H1 (cell line): ENCODE results near the gene IMPDH1. TPM values are rescaled to one million over a fixed set of nuclear protein-coding genes. Genes with fewer than 3 reads are reported as not detected.

Experiments used
- CTCF ChIA-PET: fragments of 300-600 bp; sonication (Branson Sonifier 250); formaldehyde crosslinking; loops from one replicate; lab custom pipeline; 2021; ENCODE audit not compliant: partially characterized antibody; lab: Charles Lee
- POLR2A ChIA-PET: fragments of 300-600 bp; sonication (Branson Sonifier 250); formaldehyde crosslinking; loops from one replicate; lab custom pipeline; 2021; ENCODE audit warnings: inconsistent platforms; ENCODE audit not compliant: partially characterized antibody; lab: Charles Lee
- DNase-seq, 2 experiments: peaks; one replicate each; pipeline versions ENCODE4 v3.0.0 to v3.0.0-alpha.2; 2010 to 2022; ENCODE audit warnings: low spot score in 2 of 2, low read depth in 1 of 2, mixed read lengths in 1 of 2
- FAIRE-seq: peaks from 2 replicates; lab custom pipeline; 2011; peaks lifted over from hg19 to GRCh38; lab: Jason Lieb, UNC
- H2AFZ ChIP-seq: 2 replicates; pipeline ENCODE4 v1.8.1; 2012; ENCODE audit warnings: low read length, inconsistent platforms
- H2AK5ac ChIP-seq: 2 replicates; pipeline ENCODE4 v1.6.1; 2013; ENCODE audit warnings: low read depth, low read length
- H2BK120ac ChIP-seq: replicated peaks from 2 replicates; pipeline ENCODE3; 2013; ENCODE audit warnings: low read depth, low read length, inconsistent platforms
- H2BK12ac ChIP-seq: 2 replicates; pipeline ENCODE4 v1.6.1; 2013; ENCODE audit warnings: low read depth, low read length
- H2BK15ac ChIP-seq: 2 replicates; pipeline ENCODE4 v1.6.1; 2013; ENCODE audit warnings: low read length
- H2BK20ac ChIP-seq: 2 replicates; pipeline ENCODE4 v1.6.1; 2013; ENCODE audit warnings: low read length
- H2BK5ac ChIP-seq: 2 replicates; pipeline ENCODE4 v1.6.1; 2013; ENCODE audit warnings: low read depth, low read length
- H3K14ac ChIP-seq: 2 replicates; pipeline ENCODE4 v1.6.1; 2013; ENCODE audit warnings: inconsistent platforms; ENCODE audit not compliant: insufficient read length
- H3K18ac ChIP-seq: 2 replicates; pipeline ENCODE4 v1.6.1; 2013; ENCODE audit warnings: low read length; ENCODE audit errors: extremely low read depth
- H3K23ac ChIP-seq: 2 replicates; pipeline ENCODE4 v1.6.1; 2013; ENCODE audit warnings: inconsistent platforms; ENCODE audit not compliant: insufficient read length
- H3K23me2 ChIP-seq: 2 replicates; pipeline ENCODE4 v1.6.1; 2013; ENCODE audit warnings: low read depth, low read length
- H3K27ac ChIP-seq: 2 replicates; pipeline ENCODE4 v1.6.1; 2011; ENCODE audit warnings: low read depth, low read length, inconsistent platforms
- H3K27me3 ChIP-seq, 4 experiments: replicated peaks in 1 of 4; 1 replicate in 1 of 4; 2 replicates in 3 of 4; pipeline versions ENCODE4 v1.6.1 to v1.8.1; 2011 to 2013; ENCODE audit warnings: low read length in 3 of 4, mild to moderate bottlenecking in 3 of 4, inconsistent platforms in 2 of 4, mixed read lengths in 2 of 4, moderate library complexity in 1 of 4; ENCODE audit not compliant: control insufficient read depth in 3 of 4, insufficient read depth in 3 of 4; ENCODE audit errors: extremely low read depth in 1 of 4
- H3K36me3 ChIP-seq, 4 experiments: 2 replicates each; pipeline versions ENCODE4 v1.6.1 to v1.8.1; 2011 to 2013; ENCODE audit warnings: mild to moderate bottlenecking in 4 of 4, low read length in 3 of 4, moderate library complexity in 2 of 4, control low read depth in 1 of 4, inconsistent platforms in 1 of 4; ENCODE audit not compliant: insufficient read depth in 4 of 4, control insufficient read depth in 2 of 4
- H3K4ac ChIP-seq: replicated peaks from 2 replicates; pipeline ENCODE3; 2013; ENCODE audit warnings: low read length, low read depth, mixed read lengths, inconsistent platforms; ENCODE audit not compliant: insufficient read length
- H3K4me1 ChIP-seq, 4 experiments: replicated peaks in 1 of 4; 1 replicate in 1 of 4; 2 replicates in 3 of 4; pipeline versions ENCODE4 v1.6.1 to v1.8.1; 2011 to 2013; ENCODE audit warnings: low read length in 3 of 4, inconsistent platforms in 2 of 4, mixed read lengths in 1 of 4; ENCODE audit not compliant: insufficient read depth in 4 of 4, control insufficient read depth in 3 of 4
- H3K4me2 ChIP-seq, 2 experiments: 2 replicates each; pipeline versions ENCODE4 v1.6.1 to v1.8.1; 2011 to 2013; ENCODE audit warnings: low read depth in 2 of 2, low read length in 2 of 2, control low read depth in 1 of 2, inconsistent platforms in 1 of 2, mild to moderate bottlenecking in 1 of 2; ENCODE audit not compliant: insufficient read depth in 1 of 2
- H3K4me3 ChIP-seq, 4 experiments: fragments of 200-600, 300-600 bp in 1 of 4; sonication (generic), shearing (Covaris generic), sonication (Bioruptor Twin) in 1 of 4; 2 replicates each; pipeline versions ENCODE4 v1.5.1 to v1.8.1; 2011 to 2016; ENCODE audit warnings: low read length in 4 of 4, low read depth in 3 of 4, control low read depth in 2 of 4, inconsistent platforms in 2 of 4, mild to moderate bottlenecking in 2 of 4, mixed read lengths in 1 of 4, moderate library complexity in 1 of 4; ENCODE audit not compliant: insufficient read depth in 2 of 4; ENCODE audit errors: extremely low read depth in 1 of 4
- H3K56ac ChIP-seq: replicated peaks from 2 replicates; pipeline ENCODE3; 2013; ENCODE audit warnings: low read depth, mild to moderate bottlenecking, mixed read lengths, low read length, inconsistent platforms; ENCODE audit not compliant: insufficient read length
- H3K79me1 ChIP-seq: 2 replicates; pipeline ENCODE4 v1.6.1; 2013; ENCODE audit warnings: low read depth, low read length, control low read depth
- H3K79me2 ChIP-seq, 2 experiments: 2 replicates each; pipeline versions ENCODE4 v1.6.1 to v1.8.1; 2012 to 2013; ENCODE audit warnings: low read length in 2 of 2, mild to moderate bottlenecking in 2 of 2, inconsistent platforms in 1 of 2; ENCODE audit not compliant: insufficient read depth in 2 of 2, control insufficient read depth in 1 of 2
- H3K9ac ChIP-seq, 4 experiments: replicated peaks in 1 of 4; 1 replicate in 1 of 4; 2 replicates in 3 of 4; pipeline versions ENCODE4 v1.6.1 to v1.8.1; 2011 to 2013; ENCODE audit warnings: low read depth in 3 of 4, low read length in 3 of 4, control low read depth in 2 of 4, mild to moderate bottlenecking in 2 of 4, moderate library complexity in 2 of 4, inconsistent platforms in 1 of 4; ENCODE audit errors: extremely low read depth in 1 of 4
- H3K9me3 ChIP-seq, 2 experiments: 2 replicates each; pipeline versions ENCODE4 v1.6.1 to v1.8.1; 2012 to 2013; ENCODE audit warnings: mild to moderate bottlenecking in 2 of 2, moderate library complexity in 2 of 2, control low read depth in 1 of 2, inconsistent platforms in 1 of 2, low read depth in 1 of 2, low read length in 1 of 2, mixed read lengths in 1 of 2; ENCODE audit not compliant: insufficient read depth in 2 of 2
- H4K20me1 ChIP-seq, 2 experiments: replicated peaks in 1 of 2; 2 replicates each; pipeline versions ENCODE3 to v1.8.1; 2011 to 2013; ENCODE audit warnings: inconsistent platforms in 2 of 2, low read length in 2 of 2, mild to moderate bottlenecking in 1 of 2; ENCODE audit not compliant: insufficient read depth in 2 of 2, control insufficient read depth in 1 of 2
- H4K5ac ChIP-seq: 2 replicates; pipeline ENCODE4 v1.6.1; 2013; ENCODE audit warnings: low read length, low read depth, mixed read lengths, inconsistent platforms; ENCODE audit not compliant: insufficient read length
- H4K8ac ChIP-seq: 2 replicates; pipeline ENCODE4 v1.8.0; 2013; ENCODE audit warnings: mild to moderate bottlenecking, moderate library complexity, low read length, inconsistent platforms; ENCODE audit not compliant: insufficient read depth; ENCODE audit errors: extremely low read depth
- H4K91ac ChIP-seq: replicated peaks from 2 replicates; pipeline ENCODE3; 2013; ENCODE audit warnings: low read length, mixed read lengths, inconsistent platforms; ENCODE audit not compliant: insufficient read length
- ATF3 ChIP-seq: IDR thresholded peaks from 2 replicates; pipeline ENCODE4 v1.6.1; 2011; ENCODE audit warnings: low read depth, mild to moderate bottlenecking, low read length; ENCODE audit not compliant: insufficient read depth
- CTBP2 ChIP-seq: IDR thresholded peaks from 2 replicates; pipeline ENCODE4 v1.7.0; 2011; ENCODE audit warnings: borderline replicate concordance, mild to moderate bottlenecking, moderate library complexity, mixed read lengths, low read length; ENCODE audit not compliant: insufficient read depth, insufficient read length
- EGR1 ChIP-seq: IDR thresholded peaks from 2 replicates; pipeline ENCODE4 v1.6.1; 2011; ENCODE audit warnings: low read depth, low read length, borderline replicate concordance
- EP300 ChIP-seq, 2 experiments: IDR thresholded peaks; 1 replicate in 1 of 2; 2 replicates in 1 of 2; pipeline ENCODE4 v1.6.1; 2011 to 2012; ENCODE audit warnings: low read depth in 2 of 2, low read length in 2 of 2, mild to moderate bottlenecking in 2 of 2, borderline replicate concordance in 1 of 2, inconsistent platforms in 1 of 2, moderate library complexity in 1 of 2
- KDM4A ChIP-seq: IDR thresholded peaks from one replicate; pipeline ENCODE4 v1.7.1; 2012; ENCODE audit warnings: low read depth, mild to moderate bottlenecking, moderate library complexity, low read length, inconsistent platforms; ENCODE audit not compliant: severe bottlenecking
- MAX ChIP-seq: IDR thresholded peaks from 2 replicates; pipeline ENCODE4 v1.6.1; 2012; ENCODE audit warnings: inconsistent platforms
- POLR2AphosphoS5 ChIP-seq: IDR thresholded peaks from 2 replicates; pipeline ENCODE4 v1.6.1; 2011; ENCODE audit warnings: low read depth, low read length
- RNF2 ChIP-seq: fragments of 200-900, 300-1000 bp; sonication (generic); IDR thresholded peaks from 2 replicates; pipeline ENCODE4 v1.7.1; 2016; ENCODE audit warnings: borderline replicate concordance, low read depth, mild to moderate bottlenecking, antibody characterized with exemption, low read length; ENCODE audit not compliant: poor library complexity, severe bottlenecking; ENCODE audit errors: missing control alignments
- WGBS, 2 experiments: shearing (Covaris generic) in 1 of 2; methylation state at CpG; one replicate each; pipeline versions ENCODE4 v1.1.6 to v1.1.7; 2013 to 2015; ENCODE audit warnings: low lambda C conversion rate in 2 of 2, mixed read lengths in 2 of 2, inconsistent platforms in 1 of 2, low coverage in 1 of 2, missing lambda C conversion rate in 1 of 2; ENCODE audit not compliant: insufficient replicate concordance in 2 of 2, insufficient coverage in 1 of 2, insufficient read length in 1 of 2; ENCODE audit errors: extremely low coverage in 1 of 2, missing lambda C conversion rate in 1 of 2; 5-methylcytosine and 5-hydroxymethylcytosine counted together
- polyA plus RNA-seq, 7 experiments: library from polyadenylated mRNA; depleted of rRNA in 3 of 7; stranded (reverse) in 5 of 7; unstranded in 2 of 7; fragments of >200 nt in 5 of 7; fragments of 200-250 nt in 2 of 7; gene quantifications; 1 replicate in 5 of 7; 2 replicates in 1 of 7; 4 replicates in 1 of 7; pipeline versions ENCODE4 v1.2.1 to v1.2.3, GENCODE V29; 2011 to 2013; ENCODE audit warnings: missing spikeins in 2 of 7, mixed read lengths in 2 of 7
- total RNA-seq: library from RNA; stranded (reverse); fragmentation: NEBNext Ultra II Directional; extraction: Animal tissue kit (Norgen Biotek cat#: 25700); gene quantifications from 2 replicates; pipeline ENCODE4 v1.2.1, GENCODE V29; 2021

The IMPDH1 gene
- total and polyA plus RNA-seq, 2 of the 8 experiments (the other 6 are each of a cell fraction or from before 2014, with no cell fraction given) = 45.8 TPM

GRCh38 chr7:128398016-128398840 lies 11.6 kb downstream of the IMPDH1 start:
- H2BK15ac ChIP-seq = no peak overlapping the region
- no peak overlapping the region for H3K4ac ChIP-seq
- no peak overlapping the region for H2BK20ac ChIP-seq
- no peak overlapping the region for H2BK12ac ChIP-seq
- FAIRE-seq = no peak
- no peaks in the 10 kb centered on the region for H3K79me2 ChIP-seq
- no peak overlapping the region for H3K4me3 ChIP-seq
- H3K27ac ChIP-seq = no peak overlapping the region
- DNase-seq = peak in 1 of 2 experiments; percentile 92
- H3K56ac ChIP-seq = no peak overlapping the region
- H3K18ac ChIP-seq = no peak overlapping the region
- no peaks in the 10 kb centered on the region for H3K23me2 ChIP-seq
- no peaks in the 10 kb centered on the region for H4K20me1 ChIP-seq
- no peak overlapping the region for H3K4me2 ChIP-seq
- no peaks in the 10 kb centered on the region for H3K9me3 ChIP-seq
- H2AK5ac ChIP-seq = no peak overlapping the region
- POLR2A ChIA-PET = interaction anchor here (0.8 to 1.7 kb wide), 3 partner anchors 9 to 18 kb away, joined by 3 to 4 read pairs (median 3); no protein-coding TSS in a partner anchor
- no peak overlapping the region for H4K91ac ChIP-seq
- no peaks in the 10 kb centered on the region for H3K4me1 ChIP-seq
- H3K23ac ChIP-seq = no peak overlapping the region
- no peaks in the 10 kb centered on the region for H3K27me3 ChIP-seq
- no peak overlapping the region for H2BK120ac ChIP-seq
- no peak overlapping the region for H2AFZ ChIP-seq
- no peak overlapping the region for H4K8ac ChIP-seq
- H2BK5ac ChIP-seq = no peak overlapping the region
- H3K36me3 ChIP-seq = peaks cover 0 to 3% (median 2%) of the 10 kb centered on the region in 4 experiments; a peak in 4 of 8 replicates
- H4K5ac ChIP-seq = no peak overlapping the region
- no peak overlapping the region for H3K14ac ChIP-seq
- H3K9ac ChIP-seq = no peak overlapping the region
- 78% methylated on average over 16 of the region's 16 CpGs; no CpG with 5 or more reads in 1 of the 2 experiments for WGBS, 2 experiments
- CTCF ChIA-PET = interaction anchor here (0.6 to 24.8 kb wide), 27 partner anchors 10 to 829 kb away, joined by 3 to 348 read pairs (median 4); partner anchors contain the start of genes IMPDH1 and RBM28
- no peaks in the 10 kb centered on the region for H3K79me1 ChIP-seq
- TF ChIP-seq EP300 (IDR thresholded peaks at IDR 0.05; ENCODE audit: borderline replicate concordance in 1 of 2, low read depth in 2 of 2, low read length in 2 of 2) (no peak), CTBP2 (no peak), MAX (no peak), RNF2 (no peak), EGR1 (0 out of 2 replicates have a peak, but pooled peaks have one; percentile 22), POLR2AphosphoS5 (no peak), KDM4A (no peak), ATF3 (no peak)
